Measurements from ENCODE around the gene RNASE11. TPM values are rescaled to one million over a fixed set of nuclear protein-coding genes. Genes with fewer than 3 reads are reported as not detected.

The RNASE11 gene
- total and polyA plus RNA-seq, 10 of the 15 experiments (the other 5 are each of a cell fraction or from before 2014, with no cell fraction given): not detected

GRCh38 chr14:20546877-20547276, 40.9 kb downstream of the RNASE11 start (continued):
- TF ChIP-seq MYB (IDR thresholded peaks at IDR 0.05; ENCODE audit: borderline replicate concordance, low read depth, low read length) (no peak), BACH1 (IDR thresholded peaks at IDR 0.05; ENCODE audit: borderline replicate concordance) (no peak), PKNOX1 (IDR thresholded peaks at IDR 0.05) (no peak), CHD1 (IDR thresholded peaks at IDR 0.05; ENCODE audit: low read depth, low read length) (no peak), MAX (IDR thresholded peaks at IDR 0.05; ENCODE audit: low read depth, low read length) (no peak), NFIC (IDR thresholded peaks at IDR 0.05; ENCODE audit: low read depth, low read length) (no peak), BCL3 (IDR thresholded peaks at IDR 0.05; ENCODE audit: borderline replicate concordance, insufficient read depth, low read depth, low read length, poor library complexity, severe bottlenecking) (no peak), ZNF384 (IDR thresholded peaks at IDR 0.05; ENCODE audit: borderline replicate concordance, low read depth, low read length) (no peak), TCF3 (IDR thresholded peaks at IDR 0.05; ENCODE audit: borderline replicate concordance, insufficient read depth, low read depth, low read length) (no peak), ZBTB4 (CRISPR knock-in tag; IDR thresholded peaks at IDR 0.05) (no peak), FOS (IDR thresholded peaks at IDR 0.05; ENCODE audit: borderline replicate concordance, extremely low read depth, insufficient read length) (no peak)
